NCI-H1105 (cell line): Measurements from ENCODE around the gene TOP2B.
A peak's percentile ranks its signal among the peaks of the same experiment; 100 is the strongest.

ENCODE experiments used
- DNase-seq: peaks from one replicate; lab custom pipeline; 2025; lab: John Stamatoyannopoulos, UW

Gene TOP2B

GRCh38 chr3:25619382-25619781 is 45.3 kb downstream of the TOP2B start:
- DNase-seq, result no peak

GRCh38 chr3:25618028-25618427 is 46.7 kb downstream of the TOP2B start:
- DNase-seq, result no peak

- DNase-seq, result no peak
These were observed 53.5 kb downstream of the TOP2B start for GRCh38 chr3:25611193-25611592.

GRCh38 chr3:25610779-25611178 is 53.9 kb downstream of the TOP2B start:
- DNase-seq, result no peak

GRCh38 chr3:25610167-25610566 is 54.5 kb downstream of the TOP2B start:
- DNase-seq, result no peak

GRCh38 chr3:25604107-25604805 is 60.5 kb downstream of the TOP2B start:
- no peak for DNase-seq

- no peak for DNase-seq
These were observed 61.0 kb downstream of the TOP2B start for GRCh38 chr3:25603703-25604102.

- peak; percentile 33 for DNase-seq
These were observed 67.1 kb downstream of the TOP2B start for GRCh38 chr3:25597535-25598101.

GRCh38 chr3:25594007-25594502 is 70.7 kb downstream of the TOP2B start:
- no peak for DNase-seq

- DNase-seq, result no peak
These were observed 71.7 kb downstream of the TOP2B start for GRCh38 chr3:25593001-25593400.

- no peak for DNase-seq
These were observed 72.2 kb downstream of the TOP2B start for GRCh38 chr3:25592510-25592968.

- no peak for DNase-seq
These were observed 74.9 kb downstream of the TOP2B start for GRCh38 chr3:25589783-25590258.

GRCh38 chr3:25589104-25589782 is 75.5 kb downstream of the TOP2B start:
- no peak for DNase-seq

- DNase-seq, result no peak
These were observed 76.1 kb downstream of the TOP2B start for GRCh38 chr3:25588441-25589103.

GRCh38 chr3:25587975-25588374 is 76.7 kb downstream of the TOP2B start:
- no peak for DNase-seq

GRCh38 chr3:25587526-25587925 is 77.2 kb downstream of the TOP2B start:
- DNase-seq, result no peak

GRCh38 chr3:25587094-25587493 is 77.6 kb downstream of the TOP2B start:
- DNase-seq, result no peak

GRCh38 chr3:25586553-25586952 is 78.2 kb downstream of the TOP2B start:
- no peak for DNase-seq

GRCh38 chr3:25586167-25586505 is 78.6 kb downstream of the TOP2B start:
- DNase-seq, result no peak

GRCh38 chr3:25585361-25586166 is 79.1 kb downstream of the TOP2B start:
- no peak for DNase-seq

GRCh38 chr3:25584011-25584789 is 80.5 kb downstream of the TOP2B start:
- DNase-seq, result no peak
